ENCODE measurements around the gene PKD2. TPM values are rescaled to one million over a fixed set of nuclear protein-coding genes. Genes with fewer than 3 reads are reported as not detected.

The PKD2 gene
- total RNA-seq, 2 experiments from 2014 or later = 3.8 to 4.5 TPM

- CTCF ChIA-PET (ENCODE audit: unreplicated experiment) = no interaction called here
- H3K79me2 ChIP-seq (ENCODE audit: insufficient read depth, low read depth, low read length) = no peaks in the 10 kb centered on the region
- H3K4me3 ChIP-seq (ENCODE audit: low read depth, low read length, poor library complexity, severe bottlenecking) = no peak overlapping the region
- POLR2A ChIA-PET = no interaction called here
- H3K4me2 ChIP-seq (ENCODE audit: low read length) = no peak overlapping the region
- H4K20me1 ChIP-seq (ENCODE audit: insufficient read depth, low read length) = no peaks in the 10 kb centered on the region
- no peak overlapping the region for H3K27ac ChIP-seq (ENCODE audit: low read depth, low read length, poor library complexity, severe bottlenecking)
- no peaks in the 10 kb centered on the region for H3K9me3 ChIP-seq (ENCODE audit: low read length)
- BruUV-seq (replicated peaks) = no TSS peak
- H3K4me1 ChIP-seq (ENCODE audit: insufficient read depth, low read length, poor library complexity, severe bottlenecking) = peaks cover 5% of the 10 kb centered on the region
- H3K9me2 ChIP-seq (ENCODE audit: insufficient read depth, low read length) = no peaks in the 10 kb centered on the region
- no peaks in the 10 kb centered on the region for H3K36me3 ChIP-seq (ENCODE audit: insufficient read depth, low read length)
- H2AFZ ChIP-seq (ENCODE audit: low read length) = no peak overlapping the region
- DNase-seq (ENCODE audit: low spot score) = no peak
- intact Hi-C loops (cut with micrococcal nuclease; ENCODE audit: unreplicated experiment) = no loop called here
- no peak for TF ChIP-seq CTCF (conservative IDR thresholded peaks at IDR 0.05; ENCODE audit: low read length)
- TF ChIP-seq EZH2phosphoT487 (IDR thresholded peaks at IDR 0.05; ENCODE audit: borderline replicate concordance, low read depth, low read length) = no peak
Measured at GRCh38 chr4:87979810-87980209, 27.6 kb upstream of the PKD2 start.

GRCh38 chr4:87981486-87981885 lies 25.9 kb upstream of the PKD2 start:
- H3K27ac ChIP-seq (ENCODE audit: low read depth, low read length, poor library complexity, severe bottlenecking) = no peak overlapping the region
- no peaks in the 10 kb centered on the region for H3K36me3 ChIP-seq (ENCODE audit: insufficient read depth, low read length)
- CTCF ChIA-PET (ENCODE audit: unreplicated experiment) = no interaction called here
- H3K4me2 ChIP-seq (ENCODE audit: low read length) = no peak overlapping the region
- H3K4me1 ChIP-seq (ENCODE audit: insufficient read depth, low read length, poor library complexity, severe bottlenecking) = no peaks in the 10 kb centered on the region
- no peaks in the 10 kb centered on the region for H3K79me2 ChIP-seq (ENCODE audit: insufficient read depth, low read depth, low read length)
- no peaks in the 10 kb centered on the region for H4K20me1 ChIP-seq (ENCODE audit: insufficient read depth, low read length)
- no peak for TF ChIP-seq CTCF (conservative IDR thresholded peaks at IDR 0.05; ENCODE audit: low read length)
- TF ChIP-seq EZH2phosphoT487 (IDR thresholded peaks at IDR 0.05; ENCODE audit: borderline replicate concordance, low read depth, low read length) = no peak
- BruUV-seq (replicated peaks) = no TSS peak
- intact Hi-C loops (cut with micrococcal nuclease; ENCODE audit: unreplicated experiment) = no loop called here
- H3K4me3 ChIP-seq (ENCODE audit: low read depth, low read length, poor library complexity, severe bottlenecking) = no peak overlapping the region
- POLR2A ChIA-PET = no interaction called here
- H3K9me3 ChIP-seq (ENCODE audit: low read length) = no peaks in the 10 kb centered on the region
- no peaks in the 10 kb centered on the region for H3K9me2 ChIP-seq (ENCODE audit: insufficient read depth, low read length)
- no peak overlapping the region for H2AFZ ChIP-seq (ENCODE audit: low read length)
- no peak for DNase-seq (ENCODE audit: low spot score)

GRCh38 chr4:87982036-87982435 lies 25.4 kb upstream of the PKD2 start:
- Histone ChIP-seq H3K4me2 (ENCODE audit: low read length) (no peak overlapping the region), H4K20me1 (ENCODE audit: insufficient read depth, low read length) (no peaks in the 10 kb centered on the region), H3K9me2 (ENCODE audit: insufficient read depth, low read length) (no peaks in the 10 kb centered on the region), H3K36me3 (ENCODE audit: insufficient read depth, low read length) (no peaks in the 10 kb centered on the region), H3K27ac (ENCODE audit: low read depth, low read length, poor library complexity, severe bottlenecking) (no peak overlapping the region), H3K4me3 (ENCODE audit: low read depth, low read length, poor library complexity, severe bottlenecking) (no peak overlapping the region), H3K79me2 (ENCODE audit: insufficient read depth, low read depth, low read length) (no peaks in the 10 kb centered on the region), H3K4me1 (ENCODE audit: insufficient read depth, low read length, poor library complexity, severe bottlenecking) (no peaks in the 10 kb centered on the region), H2AFZ (ENCODE audit: low read length) (no peak overlapping the region), H3K9me3 (ENCODE audit: low read length) (no peaks in the 10 kb centered on the region)
- CTCF ChIA-PET (ENCODE audit: unreplicated experiment) = no interaction called here
- intact Hi-C loops (cut with micrococcal nuclease; ENCODE audit: unreplicated experiment) = no loop called here
- POLR2A ChIA-PET = no interaction called here
- TF ChIP-seq CTCF (conservative IDR thresholded peaks at IDR 0.05; ENCODE audit: low read length) (no peak), EZH2phosphoT487 (IDR thresholded peaks at IDR 0.05; ENCODE audit: borderline replicate concordance, low read depth, low read length) (no peak)
- BruUV-seq (replicated peaks) = no TSS peak
- no peak for DNase-seq (ENCODE audit: low spot score)

All from OCI-LY7 (cell line).